ENCODE data around the gene ZNF578.

Gene ZNF578

DNA sequence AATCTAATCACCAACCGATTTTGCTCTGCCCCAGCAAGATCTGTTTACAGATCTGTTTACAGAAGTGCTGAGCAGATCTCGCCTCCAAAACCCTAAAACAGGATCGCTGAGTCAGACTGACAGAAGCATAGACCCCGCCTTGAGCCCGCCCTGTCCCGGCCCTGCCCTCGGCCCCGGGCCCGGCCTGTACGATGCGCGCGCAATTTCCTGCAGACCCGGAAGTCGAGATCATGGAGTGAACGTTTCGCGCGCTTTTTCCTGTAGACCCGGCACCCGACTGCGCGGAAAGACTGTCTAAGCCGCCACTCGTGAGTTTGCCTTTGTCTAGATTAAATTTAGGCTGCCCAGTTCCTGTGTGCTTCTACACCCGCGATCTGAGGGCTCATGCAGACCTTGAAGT is 24.4 kb upstream of the ZNF578 start, which contains the start of gene ZNF534:
Gene ZNF534, plus strand, starts transcription at position 212 of the 400 bp plus-strand sequence. CDS start 2,327 bp downstream, outside the sequence.
- Histone ChIP-seq H3F3A (ENCODE audit: insufficient read depth) (no peaks in the 10 kb centered on the region), H3K36me3 (ENCODE audit: low read length) (no peaks in the 10 kb centered on the region), H3K9me3 (ENCODE audit: insufficient read depth, low read length) (no peaks in the 10 kb centered on the region; the same call in 1 of the 2 replicates), H3K9me2 (replicated peaks; ENCODE audit: insufficient read depth, low read length) (no peaks in the 10 kb centered on the region), H4K20me1 (ENCODE audit: low read depth, low read length) (no peaks in the 10 kb centered on the region), H3K9ac (ENCODE audit: low read length) (no peak within 1 kb of the TSS), H3K4me3 (ENCODE audit: insufficient read depth, low read length, poor library complexity, severe bottlenecking) (no peak within 1 kb of the TSS), H3K27me3 (ENCODE audit: low read length) (no peaks in the 10 kb centered on the region), H3K27ac (ENCODE audit: low read depth, low read length) (no peak within 1 kb of the TSS), H3K79me2 (ENCODE audit: insufficient read depth, low read length) (no peaks in the 10 kb centered on the region), H3K4me2 (ENCODE audit: low read depth, low read length, poor library complexity, severe bottlenecking) (no peak within 1 kb of the TSS), H2AFZ (ENCODE audit: low read depth, low read length, severe bottlenecking) (no peak within 1 kb of the TSS)
- no peak for TF ChIP-seq EZH2phosphoT487 (conservative IDR thresholded peaks at IDR 0.05; ENCODE audit: low read length)
- TF ChIP-seq, protein P1, sequence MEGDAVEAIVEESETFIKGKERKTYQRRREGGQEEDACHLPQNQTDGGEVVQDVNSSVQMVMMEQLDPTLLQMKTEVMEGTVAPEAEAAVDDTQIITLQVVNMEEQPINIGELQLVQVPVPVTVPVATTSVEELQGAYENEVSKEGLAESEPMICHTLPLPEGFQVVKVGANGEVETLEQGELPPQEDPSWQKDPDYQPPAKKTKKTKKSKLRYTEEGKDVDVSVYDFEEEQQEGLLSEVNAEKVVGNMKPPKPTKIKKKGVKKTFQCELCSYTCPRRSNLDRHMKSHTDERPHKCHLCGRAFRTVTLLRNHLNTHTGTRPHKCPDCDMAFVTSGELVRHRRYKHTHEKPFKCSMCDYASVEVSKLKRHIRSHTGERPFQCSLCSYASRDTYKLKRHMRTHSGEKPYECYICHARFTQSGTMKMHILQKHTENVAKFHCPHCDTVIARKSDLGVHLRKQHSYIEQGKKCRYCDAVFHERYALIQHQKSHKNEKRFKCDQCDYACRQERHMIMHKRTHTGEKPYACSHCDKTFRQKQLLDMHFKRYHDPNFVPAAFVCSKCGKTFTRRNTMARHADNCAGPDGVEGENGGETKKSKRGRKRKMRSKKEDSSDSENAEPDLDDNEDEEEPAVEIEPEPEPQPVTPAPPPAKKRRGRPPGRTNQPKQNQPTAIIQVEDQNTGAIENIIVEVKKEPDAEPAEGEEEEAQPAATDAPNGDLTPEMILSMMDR (IDR thresholded peaks at IDR 0.05; ENCODE audit: insufficient read depth, low read length, poor library complexity, severe bottlenecking): no peak

DNA sequence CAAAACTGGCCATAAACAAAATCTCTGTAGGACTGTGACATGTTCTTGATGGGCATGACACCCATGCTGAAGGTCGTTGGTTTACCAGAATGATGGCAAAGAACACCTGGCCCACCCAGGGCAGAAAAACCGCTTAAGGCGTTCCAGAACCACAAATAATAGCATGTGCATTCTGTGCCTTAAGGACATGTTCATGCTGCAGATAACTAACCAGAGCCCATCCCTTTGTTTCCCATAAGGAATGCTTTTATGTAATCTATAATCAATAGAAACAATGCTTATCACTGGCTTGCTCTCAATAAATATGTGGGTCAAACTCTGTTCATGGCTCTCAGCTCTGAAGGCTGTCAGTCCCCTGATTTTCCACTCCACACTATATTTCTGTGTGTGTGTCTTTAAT is 11.2 kb upstream of the ZNF578 start:
- Histone ChIP-seq H3F3A (ENCODE audit: insufficient read depth) (no peaks in the 10 kb centered on the region), H4K20me1 (ENCODE audit: low read depth, low read length) (no peaks in the 10 kb centered on the region), H3K36me3 (ENCODE audit: low read length) (no peaks in the 10 kb centered on the region), H3K9me2 (replicated peaks; ENCODE audit: insufficient read depth, low read length) (no peaks in the 10 kb centered on the region), H2AFZ (ENCODE audit: low read depth, low read length, severe bottlenecking) (no peak overlapping the region), H3K9ac (ENCODE audit: low read length) (no peak overlapping the region), H3K4me2 (ENCODE audit: low read depth, low read length, poor library complexity, severe bottlenecking) (no peak overlapping the region), H3K4me3 (ENCODE audit: insufficient read depth, low read length, poor library complexity, severe bottlenecking) (no peak overlapping the region), H3K79me2 (ENCODE audit: insufficient read depth, low read length) (no peaks in the 10 kb centered on the region), H3K27me3 (ENCODE audit: low read length) (no peaks in the 10 kb centered on the region), H3K27ac (ENCODE audit: low read depth, low read length) (no peak overlapping the region), H3K9me3 (ENCODE audit: insufficient read depth, low read length) (peaks cover 13% of the 10 kb centered on the region; the same call in 1 of the 2 replicates)
- TF ChIP-seq, protein P1 (IDR thresholded peaks at IDR 0.05; ENCODE audit: insufficient read depth, low read length, poor library complexity, severe bottlenecking): no peak
- no peak for TF ChIP-seq EZH2phosphoT487 (conservative IDR thresholded peaks at IDR 0.05; ENCODE audit: low read length)

DNA sequence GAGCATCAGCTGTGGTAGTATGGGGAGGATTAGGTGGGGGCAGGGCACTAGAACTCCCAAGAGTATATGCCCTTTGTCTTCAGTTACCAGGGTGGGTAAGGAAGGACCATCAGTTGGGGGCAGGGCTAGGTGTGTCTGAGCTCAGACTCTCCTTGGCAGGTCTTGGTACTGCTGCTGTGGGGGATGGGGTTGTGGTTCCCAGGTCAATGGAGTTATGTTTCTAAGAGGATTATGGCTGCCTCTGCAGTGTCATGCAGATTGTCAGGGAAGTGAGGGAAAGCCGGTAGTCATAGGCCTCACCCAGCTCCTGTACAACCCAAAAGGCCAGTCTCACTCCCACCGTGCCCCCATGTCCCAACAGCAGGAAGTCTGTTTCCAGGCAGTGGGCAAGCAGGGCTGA is 8.8 kb upstream of the ZNF578 start:
- Histone ChIP-seq H4K20me1 (ENCODE audit: low read depth, low read length) (no peaks in the 10 kb centered on the region), H3K36me3 (ENCODE audit: low read length) (no peaks in the 10 kb centered on the region), H3K9me2 (replicated peaks; ENCODE audit: insufficient read depth, low read length) (no peaks in the 10 kb centered on the region), H3K9ac (ENCODE audit: low read length) (no peak overlapping the region), H3F3A (ENCODE audit: insufficient read depth) (no peaks in the 10 kb centered on the region), H3K27ac (ENCODE audit: low read depth, low read length) (no peak overlapping the region), H2AFZ (ENCODE audit: low read depth, low read length, severe bottlenecking) (no peak overlapping the region), H3K4me2 (ENCODE audit: low read depth, low read length, poor library complexity, severe bottlenecking) (no peak overlapping the region), H3K4me3 (ENCODE audit: insufficient read depth, low read length, poor library complexity, severe bottlenecking) (no peak overlapping the region), H3K9me3 (ENCODE audit: insufficient read depth, low read length) (peaks cover 13% of the 10 kb centered on the region; the same call in 1 of the 2 replicates), H3K79me2 (ENCODE audit: insufficient read depth, low read length) (no peaks in the 10 kb centered on the region), H3K27me3 (ENCODE audit: low read length) (no peaks in the 10 kb centered on the region)
- no peak for TF ChIP-seq EZH2phosphoT487 (conservative IDR thresholded peaks at IDR 0.05; ENCODE audit: low read length)
- TF ChIP-seq, protein P1 (IDR thresholded peaks at IDR 0.05; ENCODE audit: insufficient read depth, low read length, poor library complexity, severe bottlenecking): no peak
